ENCODE measurements around the gene TNNI3. TPM values are rescaled to one million over a fixed set of nuclear protein-coding genes. Genes with fewer than 3 reads are reported as not detected.

Gene TNNI3
- total RNA-seq, 2 experiments from 2014 or later = 0.32 TPM; not detected in 1

GRCh38 chr19:55145232-55145631, 12.3 kb downstream of the TNNI3 start:
- intact Hi-C loops (cut with DNase I, micrococcal nuclease) = loop anchor here in 1 of 2 experiments (10.0 kb wide), 1 partner anchor 360 kb away; no protein-coding TSS in a partner anchor
- H3K27ac Mint-ChIP-seq = no peak overlapping the region
- DNase-seq = no peak
- peaks cover 2% of the 10 kb centered on the region for H3K4me1 Mint-ChIP-seq
- no peaks in the 10 kb centered on the region for H3K36me3 Mint-ChIP-seq (ENCODE audit: low read depth)
- ATAC-seq = no peak
- peaks cover 28% of the 10 kb centered on the region for H3K27me3 Mint-ChIP-seq
- ChIA-PET CTCF (interaction anchor here (1.2 kb wide), 1 partner anchor 359 kb away, joined by 4 read pairs; no protein-coding TSS in a partner anchor), POLR2A (no interaction called here)
- no peak overlapping the region for H3K4me3 Mint-ChIP-seq
- H3K9me3 Mint-ChIP-seq (ENCODE audit: low read depth) = no peaks in the 10 kb centered on the region

GRCh38 chr19:55141696-55142095, 15.8 kb downstream of the TNNI3 start:
- no peaks in the 10 kb centered on the region for H3K36me3 Mint-ChIP-seq (ENCODE audit: low read depth)

GRCh38 chr19:55137915-55138314, 19.6 kb downstream of the TNNI3 start:
- ATAC-seq (no peak), DNase-seq (no peak)
- Mint-ChIP-seq H3K27me3 (peaks cover 20% of the 10 kb centered on the region), H3K9me3 (ENCODE audit: low read depth) (no peaks in the 10 kb centered on the region), H3K4me1 (no peaks in the 10 kb centered on the region), H3K4me3 (no peak overlapping the region), H3K36me3 (ENCODE audit: low read depth) (no peaks in the 10 kb centered on the region), H3K27ac (no peak overlapping the region)
- CTCF ChIA-PET = no interaction called here
- POLR2A ChIA-PET = no interaction called here
- intact Hi-C loops (cut with DNase I, micrococcal nuclease) = no loop called here

More at GRCh38 chr19:55141696-55142095, 15.8 kb downstream of the TNNI3 start:
- no peak overlapping the region for H3K4me3 Mint-ChIP-seq
- H3K27me3 Mint-ChIP-seq = peaks cover 31% of the 10 kb centered on the region
- ChIA-PET CTCF (interaction anchor here (0.6 to 2.3 kb wide), 10 partner anchors 9 to 924 kb away, joined by 3 to 12 read pairs (median 4); no protein-coding TSS in a partner anchor), POLR2A (interaction anchor here (0.6 kb wide), 1 partner anchor 256 kb away, joined by 3 read pairs; no protein-coding TSS in a partner anchor)
- H3K4me1 Mint-ChIP-seq = peaks cover 2% of the 10 kb centered on the region
- no peak for DNase-seq
- ATAC-seq = no peak
- H3K9me3 Mint-ChIP-seq (ENCODE audit: low read depth) = no peaks in the 10 kb centered on the region
- H3K27ac Mint-ChIP-seq = no peak overlapping the region
- intact Hi-C loops (cut with DNase I, micrococcal nuclease) = loop anchor here (1.0 to 10.0 kb wide), 6 partner anchors 19 to 490 kb away; no protein-coding TSS in a partner anchor

GRCh38 chr19:55136399-55137102, 21.0 kb downstream of the TNNI3 start:
- ChIA-PET POLR2A (interaction anchor here (0.5 to 0.6 kb wide), 2 partner anchors 35 to 62 kb away, joined by 3 read pairs; no protein-coding TSS in a partner anchor), CTCF (interaction anchor here (0.6 to 1.0 kb wide), 5 partner anchors 12 to 924 kb away, joined by 3 read pairs; no protein-coding TSS in a partner anchor)
- H3K27ac Mint-ChIP-seq = no peak overlapping the region
- ATAC-seq = no peak
- H3K4me1 Mint-ChIP-seq = no peaks in the 10 kb centered on the region
- DNase-seq = no peak
- H3K27me3 Mint-ChIP-seq = peaks cover 21% of the 10 kb centered on the region
- H3K9me3 Mint-ChIP-seq (ENCODE audit: low read depth) = no peaks in the 10 kb centered on the region
- H3K4me3 Mint-ChIP-seq = no peak overlapping the region
- H3K36me3 Mint-ChIP-seq (ENCODE audit: low read depth) = no peaks in the 10 kb centered on the region
- intact Hi-C loops (cut with DNase I, micrococcal nuclease) = no loop called here

GRCh38 chr19:55134736-55135135, 22.8 kb downstream of the TNNI3 start:
- Mint-ChIP-seq H3K27ac (no peak overlapping the region), H3K4me3 (no peak overlapping the region), H3K36me3 (ENCODE audit: low read depth) (no peaks in the 10 kb centered on the region), H3K9me3 (ENCODE audit: low read depth) (no peaks in the 10 kb centered on the region), H3K27me3 (peaks cover 24% of the 10 kb centered on the region), H3K4me1 (no peaks in the 10 kb centered on the region)
- no peak for ATAC-seq
- no peak for DNase-seq
- POLR2A ChIA-PET = no interaction called here
- intact Hi-C loops (cut with DNase I, micrococcal nuclease) = loop anchor here in 1 of 2 experiments (5.0 kb wide), 1 partner anchor 252 kb away; no protein-coding TSS in a partner anchor
- CTCF ChIA-PET = interaction anchor here (0.8 to 1.3 kb wide), 2 partner anchors 8 to 13 kb away, joined by 3 read pairs; no protein-coding TSS in a partner anchor

- intact Hi-C loops (cut with DNase I, micrococcal nuclease) = loop anchor here in 1 of 2 experiments (5.0 kb wide), 1 partner anchor 252 kb away; no protein-coding TSS in a partner anchor
- POLR2A ChIA-PET = no interaction called here
Measured at GRCh38 chr19:55133639-55134444, 23.7 kb downstream of the TNNI3 start.

GRCh38 chr19:55132453-55133129, 24.9 kb downstream of the TNNI3 start:
- Mint-ChIP-seq H3K36me3 (ENCODE audit: low read depth) (no peaks in the 10 kb centered on the region), H3K9me3 (ENCODE audit: low read depth) (no peaks in the 10 kb centered on the region), H3K4me1 (no peaks in the 10 kb centered on the region), H3K4me3 (no peak overlapping the region), H3K27me3 (peaks cover 20% of the 10 kb centered on the region), H3K27ac (no peak overlapping the region)
- CTCF ChIA-PET = interaction anchor here (0.7 to 1.5 kb wide), 5 partner anchors 9 to 197 kb away, joined by 3 to 6 read pairs (median 3); no protein-coding TSS in a partner anchor
- DNase-seq = no peak
- POLR2A ChIA-PET = no interaction called here
- no peak for ATAC-seq
- intact Hi-C loops (cut with DNase I, micrococcal nuclease) = loop anchor here in 1 of 2 experiments (5.0 kb wide), 1 partner anchor 250 kb away; no protein-coding TSS in a partner anchor

More at GRCh38 chr19:55133639-55134444, 23.7 kb downstream of the TNNI3 start:
- ATAC-seq (no peak), DNase-seq (no peak)
- Mint-ChIP-seq H3K36me3 (ENCODE audit: low read depth) (no peaks in the 10 kb centered on the region), H3K27ac (no peak overlapping the region), H3K27me3 (peaks cover 21% of the 10 kb centered on the region), H3K4me1 (no peaks in the 10 kb centered on the region), H3K4me3 (no peak overlapping the region), H3K9me3 (ENCODE audit: low read depth) (no peaks in the 10 kb centered on the region)
- CTCF ChIA-PET = interaction anchor here (1.3 to 1.5 kb wide), 2 partner anchors 9 to 158 kb away, joined by 3 read pairs; no protein-coding TSS in a partner anchor

GRCh38 chr19:55131421-55131820, 26.1 kb downstream of the TNNI3 start:
- Mint-ChIP-seq H3K27ac (no peak overlapping the region), H3K4me1 (no peaks in the 10 kb centered on the region), H3K27me3 (peaks cover 21% of the 10 kb centered on the region), H3K36me3 (ENCODE audit: low read depth) (no peaks in the 10 kb centered on the region), H3K4me3 (no peak overlapping the region), H3K9me3 (ENCODE audit: low read depth) (no peaks in the 10 kb centered on the region)
- ATAC-seq = no peak
- no peak for DNase-seq
- intact Hi-C loops (cut with DNase I, micrococcal nuclease) = loop anchor here in 1 of 2 experiments (5.0 kb wide), 1 partner anchor 249 kb away; no protein-coding TSS in a partner anchor
- POLR2A ChIA-PET = no interaction called here
- CTCF ChIA-PET = no interaction called here

GRCh38 chr19:55119053-55119452, 38.5 kb downstream of the TNNI3 start:
- H3K27me3 Mint-ChIP-seq = peaks cover 5% of the 10 kb centered on the region
- peak overlapping the region; percentile 92 for H3K4me3 Mint-ChIP-seq
- peaks cover 24% of the 10 kb centered on the region for H3K4me1 Mint-ChIP-seq
- H3K9me3 Mint-ChIP-seq (ENCODE audit: low read depth) = no peaks in the 10 kb centered on the region
- no peak for ATAC-seq
- DNase-seq = peak; percentile 44
- CTCF ChIA-PET = interaction anchor here (0.5 to 0.6 kb wide), 2 partner anchors 140 to 174 kb away, joined by 3 read pairs; no protein-coding TSS in a partner anchor
- H3K36me3 Mint-ChIP-seq (ENCODE audit: low read depth) = peaks cover 9% of the 10 kb centered on the region
- peak overlapping the region; percentile 72 for H3K27ac Mint-ChIP-seq
- POLR2A ChIA-PET = interaction anchor here (0.6 kb wide), 1 partner anchor 1242 kb away, joined by 3 read pairs; no protein-coding TSS in a partner anchor
- intact Hi-C loops (cut with DNase I, micrococcal nuclease) = loop anchor here in 1 of 2 experiments (5.0 to 10.0 kb wide), 3 partner anchors 523 to 1017 kb away; partner anchors contain the start of genes NDUFA3, OSCAR, ZNF580 and ZNF581

- Mint-ChIP-seq H3K27ac (peak overlapping the region; percentile 97), H3K4me1 (peaks cover 24% of the 10 kb centered on the region), H3K9me3 (ENCODE audit: low read depth) (no peaks in the 10 kb centered on the region), H3K4me3 (peak overlapping the region; percentile 92), H3K27me3 (peaks cover 5% of the 10 kb centered on the region), H3K36me3 (ENCODE audit: low read depth) (peaks cover 9% of the 10 kb centered on the region)
- ATAC-seq = no peak
- POLR2A ChIA-PET = interaction anchor here (1.1 kb wide), 1 partner anchor 358 kb away, joined by 3 read pairs; no protein-coding TSS in a partner anchor
- intact Hi-C loops (cut with DNase I, micrococcal nuclease) = loop anchor here in 1 of 2 experiments (5.0 to 10.0 kb wide), 3 partner anchors 524 to 1016 kb away; partner anchors contain the start of genes NDUFA3, OSCAR, ZNF580 and ZNF581
- DNase-seq = peak; percentile 66
- CTCF ChIA-PET = interaction anchor here (0.5 to 2.8 kb wide), 6 partner anchors 31 to 393 kb away, joined by 3 to 7 read pairs (median 3); no protein-coding TSS in a partner anchor
Measured at GRCh38 chr19:55118401-55118991, 39.0 kb downstream of the TNNI3 start.

All from activated CD4-positive, alpha-beta T cell treated with anti-CD3 and anti-CD28 coated beads for 36 hours (primary cell).